Calu3 (cell line): ENCODE results near the gene PILRA. TPM values are rescaled to one million over a fixed set of nuclear protein-coding genes. Genes with fewer than 3 reads are reported as not detected.
A peak's percentile ranks its signal among the peaks of the same experiment; 100 is the strongest.
"Not testable (repeated sequence)": the region's sequence is repeated elsewhere in the genome, so short reads cannot be mapped to it uniquely, and the experiment has no call there.

Source experiments
- BruUV-seq: library from RNA; stranded (reverse); fragments of 400-500 nt; replicated peaks from 2 replicates; lab custom pipeline; 2021; lab: Mats Ljungman, UMichigan
- CTCF ChIA-PET: fragments of 300-600 bp; sonication (Branson Sonifier 250); formaldehyde crosslinking; loops from one replicate; lab custom pipeline; 2022; ENCODE audit warnings: antibody characterized with exemption; lab: Charles Lee
- DNase-seq: peaks from one replicate; pipeline ENCODE4 v3.0.0; 2022
- H3K27ac Mint-ChIP-seq: one replicate; pipeline ENCODE4 v1.8.0; 2022; ENCODE audit warnings: mixed read lengths; ENCODE audit not compliant: unreplicated experiment
- H3K27me3 Mint-ChIP-seq: one replicate; pipeline ENCODE4 v1.8.0; 2022; ENCODE audit warnings: mixed read lengths; ENCODE audit not compliant: unreplicated experiment
- H3K36me3 Mint-ChIP-seq: one replicate; pipeline ENCODE4 v1.8.0; 2022; ENCODE audit warnings: mild to moderate bottlenecking, moderate library complexity, mixed read lengths; ENCODE audit not compliant: insufficient read depth, unreplicated experiment
- H3K4me1 Mint-ChIP-seq: one replicate; pipeline ENCODE4 v1.8.0; 2022; ENCODE audit warnings: mild to moderate bottlenecking, low read depth, mixed read lengths; ENCODE audit not compliant: unreplicated experiment
- H3K4me3 Mint-ChIP-seq: one replicate; pipeline ENCODE4 v1.8.0; 2022; ENCODE audit warnings: mild to moderate bottlenecking, low read depth, moderate library complexity, mixed read lengths; ENCODE audit not compliant: unreplicated experiment
- H3K9me3 Mint-ChIP-seq: one replicate; pipeline ENCODE4 v1.8.0; 2022; ENCODE audit warnings: low read depth, mixed read lengths; ENCODE audit not compliant: unreplicated experiment
- CTCF ChIP-seq: fragments of 200-600 bp; IDR thresholded peaks from one replicate; pipeline ENCODE4 v1.8.0; 2022; ENCODE audit warnings: antibody characterized with exemption; ENCODE audit not compliant: unreplicated experiment
- intact Hi-C: fragments of 100-400 bp; cut with micrococcal nuclease; formaldehyde crosslinking; loops from one replicate; pipeline ENCODE4 v1.10.0; 2022; ENCODE audit not compliant: unreplicated experiment
- total RNA-seq: library from RNA; stranded (reverse); gene quantifications from 2 replicates; pipeline ENCODE4 v1.2.3, GENCODE V29; 2022

The PILRA gene
- total RNA-seq, 1 experiment from 2014 or later: 3.1 TPM

- H3K27me3 Mint-ChIP-seq: no peaks in the 10 kb centered on the region
- no TSS peak for BruUV-seq
- no peak overlapping the region for H3K27ac Mint-ChIP-seq
- DNase-seq: no peak
- CTCF ChIA-PET: interaction anchor here (0.6 kb wide), 1 partner anchor 204 kb away, joined by 3 read pairs; the partner anchor contains the start of gene GAL3ST4
- intact Hi-C loops: no loop called here
- no peak for TF ChIP-seq CTCF
- no peak overlapping the region for H3K4me3 Mint-ChIP-seq
- no peaks in the 10 kb centered on the region for H3K4me1 Mint-ChIP-seq
- H3K36me3 Mint-ChIP-seq: peaks cover 9% of the 10 kb centered on the region
- H3K9me3 Mint-ChIP-seq: no peaks in the 10 kb centered on the region
These were observed 593 bp upstream of the PILRA start for GRCh38 chr7:100372694-100373093.

GRCh38 chr7:100373870-100374598 lies 747 bp downstream of the PILRA start:
- intact Hi-C loops, H3K4me3 Mint-ChIP-seq, H3K36me3 Mint-ChIP-seq, DNase-seq, BruUV-seq, H3K27me3 Mint-ChIP-seq, H3K27ac Mint-ChIP-seq, H3K4me1 Mint-ChIP-seq, CTCF ChIA-PET, H3K9me3 Mint-ChIP-seq: not testable (repeated sequence)

GRCh38 chr7:100374601-100375000 lies 1.3 kb downstream of the PILRA start:
- no TSS peak for BruUV-seq
- peaks cover 9% of the 10 kb centered on the region for H3K36me3 Mint-ChIP-seq
- peak overlapping the region; percentile 12 for H3K27ac Mint-ChIP-seq
- CTCF ChIA-PET: no interaction called here
- no peaks in the 10 kb centered on the region for H3K9me3 Mint-ChIP-seq
- H3K4me3 Mint-ChIP-seq: no peak overlapping the region
- no peak for TF ChIP-seq CTCF
- DNase-seq: no peak
- H3K4me1 Mint-ChIP-seq: no peaks in the 10 kb centered on the region
- intact Hi-C loops: no loop called here
- no peaks in the 10 kb centered on the region for H3K27me3 Mint-ChIP-seq

- peaks cover 4% of the 10 kb centered on the region for H3K36me3 Mint-ChIP-seq
- no peak for TF ChIP-seq CTCF
- H3K4me1 Mint-ChIP-seq: no peaks in the 10 kb centered on the region
- DNase-seq: no peak
- intact Hi-C loops: no loop called here
- no TSS peak for BruUV-seq
- no peaks in the 10 kb centered on the region for H3K9me3 Mint-ChIP-seq
- H3K4me3 Mint-ChIP-seq: no peak overlapping the region
- H3K27me3 Mint-ChIP-seq: no peaks in the 10 kb centered on the region
- CTCF ChIA-PET: interaction anchor here (0.7 kb wide), 1 partner anchor 233 kb away, joined by 4 read pairs; no protein-coding TSS in a partner anchor
- H3K27ac Mint-ChIP-seq: no peak overlapping the region
These were observed 2.8 kb downstream of the PILRA start for GRCh38 chr7:100376066-100376465.
